HTERT RPE-1 (cell line): ENCODE results near the gene GPATCH4.

Experiments
- in situ Hi-C: fragments of 300-500 bp; cut with MboI; formaldehyde crosslinking; loops from 4 replicates; pipeline ENCODE4 v1.14.3; 2020; ENCODE audit warnings: low sequenced_read_pairs

GPATCH4 gene

DNA sequence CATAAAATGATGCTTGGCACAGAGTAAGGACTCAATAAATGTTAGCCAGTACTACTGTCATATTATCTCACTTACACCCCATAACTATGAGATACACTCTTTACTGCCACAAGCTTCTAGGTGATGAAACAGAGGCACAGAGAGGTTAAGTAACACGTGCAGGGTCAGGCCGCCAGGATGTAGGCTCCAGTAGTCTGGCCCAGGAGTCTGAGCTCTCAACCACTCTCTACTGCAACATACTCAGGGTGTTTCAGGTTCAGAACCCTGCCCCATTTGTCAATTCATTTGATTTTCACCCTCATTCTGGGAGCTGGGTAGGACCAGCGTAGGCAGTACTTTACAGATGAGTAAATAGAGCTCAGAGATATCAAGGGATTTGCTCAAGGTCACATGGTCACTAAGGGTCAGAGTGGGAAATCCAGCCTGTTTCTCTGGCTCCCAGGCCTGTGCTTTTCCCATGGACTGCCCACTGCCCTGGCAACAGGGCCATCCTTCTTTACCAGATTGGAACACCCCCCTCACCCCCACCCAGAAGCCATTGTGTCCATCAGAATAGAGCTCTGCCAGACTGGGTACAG lies 50.1 kb downstream of the GPATCH4 start:
- in situ Hi-C loops = no loop called here

DNA sequence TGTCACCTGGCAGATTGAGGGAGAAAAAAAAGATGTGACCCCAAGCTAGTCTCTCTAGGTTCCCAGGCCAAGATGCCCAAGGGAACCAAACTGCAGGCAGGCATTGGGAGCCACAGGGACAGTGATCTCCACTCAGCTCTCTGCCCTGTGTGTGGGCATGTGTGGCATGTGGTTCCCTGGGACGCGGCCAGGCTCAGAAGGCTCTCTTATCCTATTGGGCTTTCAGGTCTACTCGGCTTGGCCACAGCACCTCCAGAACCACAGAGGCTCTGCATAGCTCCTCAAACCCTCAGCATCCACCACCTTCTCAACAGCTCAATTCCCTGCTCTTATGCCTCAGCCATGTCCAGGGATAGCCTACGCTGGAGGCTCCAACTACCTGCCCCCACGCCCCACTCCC lies 50.9 kb downstream of the GPATCH4 start:
- in situ Hi-C loops = no loop called here

DNA sequence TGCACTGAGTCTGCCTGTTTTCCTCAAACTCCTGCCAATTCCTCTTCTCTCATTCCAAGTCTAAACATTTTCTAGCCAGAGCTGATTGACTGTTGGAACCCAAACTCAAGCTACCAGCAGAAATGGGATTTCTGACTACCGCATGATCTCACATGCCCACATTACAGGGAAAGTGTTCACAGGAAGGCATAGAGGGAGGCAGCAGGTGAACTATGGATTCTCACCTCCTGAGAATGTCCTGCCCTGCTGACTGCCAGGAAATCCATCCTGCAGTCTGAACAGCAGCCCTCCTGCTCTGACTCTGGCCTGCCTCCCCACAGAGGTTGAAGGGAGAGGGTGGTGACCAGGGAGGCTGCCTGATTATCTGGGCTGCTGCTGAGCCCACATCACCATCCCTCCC lies 51.4 kb downstream of the GPATCH4 start:
- in situ Hi-C loops = no loop called here

GRCh38 chr1:156549390-156549789 lies 51.9 kb downstream of the GPATCH4 start:
- in situ Hi-C loops = no loop called here

GRCh38 chr1:156547982-156548381 lies 53.3 kb downstream of the GPATCH4 start:
- in situ Hi-C loops = no loop called here

DNA sequence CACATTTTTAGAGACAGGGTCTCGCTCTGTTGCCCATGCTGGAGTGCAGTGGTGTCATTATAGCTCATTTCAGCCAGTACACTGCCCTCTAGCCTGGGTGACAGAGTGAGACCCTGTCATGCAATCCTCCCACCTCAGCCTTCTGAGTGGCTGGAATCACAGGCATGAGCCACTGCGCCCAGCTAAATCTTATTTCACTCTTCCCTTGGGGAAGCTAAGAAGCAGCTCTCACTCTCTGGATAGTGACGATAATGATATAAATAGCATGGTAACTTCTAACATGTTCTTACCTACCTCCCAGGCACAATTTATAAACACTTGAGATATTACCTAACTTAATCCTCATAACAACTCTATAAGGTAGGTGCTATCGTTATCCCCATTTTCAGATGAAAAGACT lies 53.8 kb downstream of the GPATCH4 start:
- in situ Hi-C loops = no loop called here

- in situ Hi-C loops = no loop called here
Measured at GRCh38 chr1:156546267-156546666, 55.0 kb downstream of the GPATCH4 start.

- in situ Hi-C loops = no loop called here
Measured at GRCh38 chr1:156544592-156545102, 56.6 kb downstream of the GPATCH4 start.
